Activated CD4-positive, CD25-positive, alpha-beta regulatory T cell treated with anti-CD3 and anti-CD28 coated beads, Interleukin-2, amount 50 U/mL, for 24 hours (primary cell): ENCODE data around the gene CLCN5.
A peak's percentile ranks its signal among the peaks of the same experiment; 100 is the strongest.
"Not testable (repeated sequence)": the region's sequence is repeated elsewhere in the genome, so short reads cannot be mapped to it uniquely, and the experiment has no call there.

ENCODE experiments used
- ATAC-seq, 2 donors: fragments of 150-1000 bp; cut with Tn5 transposase; one replicate each; pipeline ENCODE4 v1.10.0; 2021; ENCODE audit warnings: mild to moderate bottlenecking in 1 of 2, moderate library complexity in 1 of 2

The CLCN5 gene

GRCh38 chrX:49996474-49996873 lies 74.1 kb downstream of the CLCN5 start:
- no peak for ATAC-seq

GRCh38 chrX:49999087-49999486 lies 76.7 kb downstream of the CLCN5 start:
- ATAC-seq: peak in 1 of 2 donors; percentile 38

GRCh38 chrX:50000937-50001542 lies 78.6 kb downstream of the CLCN5 start:
- ATAC-seq: no peak

- no peak for ATAC-seq
Measured at GRCh38 chrX:50002067-50002714, 79.8 kb downstream of the CLCN5 start.

- ATAC-seq: no peak
Measured at GRCh38 chrX:50003467-50003866, 81.1 kb downstream of the CLCN5 start.

- no peak for ATAC-seq
Measured at GRCh38 chrX:50003927-50004326, 81.5 kb downstream of the CLCN5 start.

GRCh38 chrX:50025591-50025990 lies 103.2 kb downstream of the CLCN5 start:
- ATAC-seq: not testable (repeated sequence)

GRCh38 chrX:50035126-50035525 lies 112.7 kb downstream of the CLCN5 start:
- ATAC-seq: no peak

- no peak for ATAC-seq
Measured at GRCh38 chrX:50036426-50036825, 114.0 kb downstream of the CLCN5 start.

- ATAC-seq: no peak
Measured at GRCh38 chrX:50045823-50046222, 123.4 kb downstream of the CLCN5 start.

GRCh38 chrX:50049228-50049627 lies 126.8 kb downstream of the CLCN5 start:
- ATAC-seq: peak in 1 of 2 donors; percentile 38

GRCh38 chrX:50054147-50054546 lies 131.8 kb downstream of the CLCN5 start:
- no peak for ATAC-seq

- ATAC-seq: no peak
Measured at GRCh38 chrX:50066318-50066937, 144.0 kb downstream of the CLCN5 start.

GRCh38 chrX:50067435-50068284 lies 145.3 kb downstream of the CLCN5 start:
- ATAC-seq: no peak

GRCh38 chrX:50068285-50068563 lies 145.8 kb downstream of the CLCN5 start:
- ATAC-seq: no peak

- no peak for ATAC-seq
Measured at GRCh38 chrX:50068893-50069292, 146.5 kb downstream of the CLCN5 start.

GRCh38 chrX:50071494-50071893 lies 149.1 kb downstream of the CLCN5 start:
- no peak for ATAC-seq

GRCh38 chrX:50072110-50072509 lies 149.7 kb downstream of the CLCN5 start:
- no peak for ATAC-seq

- ATAC-seq: no peak
Measured at GRCh38 chrX:50073601-50074000, 151.2 kb downstream of the CLCN5 start.

- ATAC-seq: no peak
Measured at GRCh38 chrX:50075630-50076339, 153.4 kb downstream of the CLCN5 start.

GRCh38 chrX:50081282-50081889 lies 159.0 kb downstream of the CLCN5 start:
- no peak for ATAC-seq

- no peak for ATAC-seq
Measured at GRCh38 chrX:50082741-50083140, 160.3 kb downstream of the CLCN5 start.
